HG02798 (cell line): Measurements from ENCODE around the gene USP17L17.
"Not testable (repeated sequence)": the region's sequence is repeated elsewhere in the genome, so short reads cannot be mapped to it uniquely, and the experiment has no call there.

Experiments used
- ATAC-seq: cut with Tn5 transposase; IDR thresholded peaks from one replicate; pipeline ENCODE4 v1.9.1; 2021; ENCODE audit warnings: mild to moderate bottlenecking; ENCODE audit not compliant: unreplicated experiment, poor library complexity

The USP17L17 gene

GRCh38 chr4:9243579-9243978, at the start of gene USP17L17:
USP17L17 (plus strand) TSS chr4:9243879; CDS start chr4:9243879, 0 bp downstream.
- ATAC-seq: not testable (repeated sequence)

- ATAC-seq: not testable (repeated sequence)
Measured at GRCh38 chr4:9210357-9210756, 33.3 kb upstream of the USP17L17 start, which contains the start of gene USP17L10. USP17L10 (plus strand) TSS chr4:9210657; CDS start chr4:9210657, 0 bp downstream.

GRCh38 chr4:9214701-9215100, 29.0 kb upstream of the USP17L17 start:
- ATAC-seq: not testable (repeated sequence)

GRCh38 chr4:9215105-9215504, 28.6 kb upstream of the USP17L17 start, which contains the start of gene USP17L11:
USP17L11 (plus strand) TSS chr4:9215405; CDS start chr4:9215405, 0 bp downstream.
- ATAC-seq: not testable (repeated sequence)

- not testable (repeated sequence) for ATAC-seq
Measured at GRCh38 chr4:9219852-9220251, 23.8 kb upstream of the USP17L17 start, which contains the start of gene USP17L12. USP17L12 (plus strand) TSS chr4:9220152; CDS start chr4:9220152, 0 bp downstream.

GRCh38 chr4:9224596-9224995, 19.1 kb upstream of the USP17L17 start, which contains the start of gene USP17L13:
USP17L13 (plus strand) TSS chr4:9224896; CDS start chr4:9224896, 0 bp downstream.
- not testable (repeated sequence) for ATAC-seq

- ATAC-seq: not testable (repeated sequence)
Measured at GRCh38 chr4:9230249-9230648, 13.4 kb upstream of the USP17L17 start.

- not testable (repeated sequence) for ATAC-seq
Measured at GRCh38 chr4:9234085-9234484, 9.6 kb upstream of the USP17L17 start, which contains the start of gene USP17L15. USP17L15 (plus strand) TSS chr4:9234385; CDS start chr4:9234385, 0 bp downstream.

- ATAC-seq: not testable (repeated sequence)
Measured at GRCh38 chr4:9238461-9238860, 5.2 kb upstream of the USP17L17 start.

GRCh38 chr4:9247953-9248680, 4.4 kb downstream of the USP17L17 start, which contains the start of gene USP17L18:
USP17L18 (plus strand) TSS chr4:9248630; CDS start chr4:9248630, 0 bp downstream.
- not testable (repeated sequence) for ATAC-seq

- ATAC-seq: not testable (repeated sequence)
Measured at GRCh38 chr4:9253078-9253477, 9.4 kb downstream of the USP17L17 start, which contains the start of gene USP17L19. USP17L19 (plus strand) TSS chr4:9253378; CDS start chr4:9253378, 0 bp downstream.

GRCh38 chr4:9257824-9258223, 14.1 kb downstream of the USP17L17 start, which contains the start of gene USP17L20:
USP17L20 (plus strand) TSS chr4:9258124; CDS start chr4:9258124, 0 bp downstream.
- not testable (repeated sequence) for ATAC-seq

GRCh38 chr4:9262572-9262971, 18.9 kb downstream of the USP17L17 start, which contains the start of gene USP17L21:
USP17L21 (plus strand) TSS chr4:9262872; CDS start chr4:9262872, 0 bp downstream.
- not testable (repeated sequence) for ATAC-seq

- ATAC-seq: not testable (repeated sequence)
Measured at GRCh38 chr4:9267319-9267718, 23.6 kb downstream of the USP17L17 start, which contains the start of gene USP17L22. USP17L22 (plus strand) TSS chr4:9267619; CDS start chr4:9267619, 0 bp downstream.

GRCh38 chr4:9271719-9272118, 28.0 kb downstream of the USP17L17 start:
- not testable (repeated sequence) for ATAC-seq
